A673 (cell line): ENCODE results near the gene SLC38A2. TPM values are rescaled to one million over a fixed set of nuclear protein-coding genes. Genes with fewer than 3 reads are reported as not detected.

Experiments used
- BruUV-seq: library from RNA; stranded (reverse); fragments of 400-500 nt; replicated peaks from 2 replicates; lab custom pipeline; 2021; lab: Mats Ljungman, UMichigan
- CTCF ChIA-PET: fragments of 300-600 bp; sonication (Branson Sonifier 250); formaldehyde crosslinking; loops from one replicate; lab custom pipeline; 2022; ENCODE audit warnings: antibody characterized with exemption; lab: Charles Lee
- POLR2A ChIA-PET: fragments of 300-600 bp; sonication (Branson Sonifier 250); formaldehyde crosslinking; loops from one replicate; lab custom pipeline; 2022; ENCODE audit warnings: antibody characterized with exemption; ENCODE audit not compliant: low non-redundant PET; lab: Charles Lee
- DNase-seq: peaks from one replicate; pipeline ENCODE4 v3.0.0-alpha.2; 2015; ENCODE audit warnings: low spot score
- H3K27ac ChIP-seq: fragments of 200-600 bp; sonication (generic); 2 replicates; pipeline ENCODE4 v1.5.1; 2016; ENCODE audit warnings: mixed run types, low read depth, mild to moderate bottlenecking, mixed read lengths, antibody characterized with exemption, low read length; ENCODE audit not compliant: poor library complexity, severe bottlenecking
- H3K27me3 ChIP-seq: fragments of 200-600 bp; sonication (generic); replicated peaks from 2 replicates; pipeline ENCODE4 v1.6.1; 2017; ENCODE audit warnings: mixed run types, low read depth, mild to moderate bottlenecking, mixed read lengths, antibody characterized with exemption, low read length; ENCODE audit not compliant: insufficient read depth, poor library complexity
- H3K36me3 ChIP-seq: fragments of 200-600 bp; sonication (generic); 2 replicates; pipeline ENCODE4 v1.6.1; 2016; ENCODE audit warnings: mixed run types, mild to moderate bottlenecking, mixed read lengths, antibody characterized with exemption, low read length; ENCODE audit not compliant: insufficient read depth, poor library complexity, severe bottlenecking
- H3K4me1 ChIP-seq: fragments of 200-600 bp; sonication (generic); 2 replicates; pipeline ENCODE4 v1.6.1; 2017; ENCODE audit warnings: mixed run types, mild to moderate bottlenecking, mixed read lengths, antibody characterized with exemption, low read length; ENCODE audit not compliant: insufficient read depth, poor library complexity, severe bottlenecking
- H3K4me3 ChIP-seq: fragments of 200-600 bp; sonication (generic); 2 replicates; pipeline ENCODE4 v1.5.1; 2016; ENCODE audit warnings: low read depth, mixed run types, mild to moderate bottlenecking, mixed read lengths, low read length; ENCODE audit not compliant: poor library complexity, severe bottlenecking
- H3K9me3 ChIP-seq: fragments of 200-600 bp; sonication (generic); 2 replicates; pipeline ENCODE4 v1.6.1; 2016; ENCODE audit warnings: mixed run types, low read depth, mild to moderate bottlenecking, mixed read lengths, antibody characterized with exemption, low read length; ENCODE audit not compliant: poor library complexity, severe bottlenecking
- CTCF ChIP-seq: fragments of 300-800, 200-600 bp; sonication (generic); conservative IDR thresholded peaks from 2 replicates; pipeline ENCODE4 v1.5.1; 2017; ENCODE audit warnings: low read depth, mild to moderate bottlenecking, antibody characterized with exemption, low read length, moderate library complexity, mixed read lengths
- EZH2 ChIP-seq: fragments of 200-600 bp; sonication (generic); IDR thresholded peaks from 2 replicates; pipeline ENCODE4 v1.6.1; 2017; ENCODE audit warnings: borderline replicate concordance, low read depth, mild to moderate bottlenecking, mixed read lengths, antibody characterized with exemption, low read length; ENCODE audit not compliant: poor library complexity, severe bottlenecking
- intact Hi-C: fragments of 100-400 bp; cut with micrococcal nuclease; formaldehyde crosslinking; loops from one replicate; pipeline ENCODE4 v1.10.0; 2022; ENCODE audit not compliant: unreplicated experiment
- total RNA-seq: library from RNA; stranded (reverse); gene quantifications from 2 replicates; pipeline ENCODE4 v1.2.3, GENCODE V29; 2021

SLC38A2 gene
- total RNA-seq, 1 experiment from 2014 or later = 440 TPM

GRCh38 chr12:46320731-46321130 lies 51.8 kb downstream of the SLC38A2 start:
- no peak overlapping the region for H3K27ac ChIP-seq
- TF ChIP-seq EZH2 (no peak), CTCF (no peak)
- H3K9me3 ChIP-seq = no peaks in the 10 kb centered on the region
- no peaks in the 10 kb centered on the region for H3K27me3 ChIP-seq
- intact Hi-C loops = no loop called here
- no peaks in the 10 kb centered on the region for H3K4me1 ChIP-seq
- BruUV-seq = no TSS peak
- POLR2A ChIA-PET = no interaction called here
- H3K4me3 ChIP-seq = no peak overlapping the region
- no peak for DNase-seq
- H3K36me3 ChIP-seq = no peaks in the 10 kb centered on the region
- CTCF ChIA-PET = no interaction called here

GRCh38 chr12:46318037-46318436 lies 54.5 kb downstream of the SLC38A2 start:
- H3K27me3 ChIP-seq = no peaks in the 10 kb centered on the region
- H3K9me3 ChIP-seq = peaks cover 1% of the 10 kb centered on the region
- no peak for TF ChIP-seq EZH2
- no peak for TF ChIP-seq CTCF
- BruUV-seq = no TSS peak
- no peak for DNase-seq
- no peak overlapping the region for H3K4me3 ChIP-seq
- ChIA-PET POLR2A (interaction anchor here (0.6 kb wide), 1 partner anchor 57 kb away, joined by 3 read pairs; no protein-coding TSS in a partner anchor), CTCF (no interaction called here)
- no peaks in the 10 kb centered on the region for H3K4me1 ChIP-seq
- H3K36me3 ChIP-seq = no peaks in the 10 kb centered on the region
- H3K27ac ChIP-seq = no peak overlapping the region
- intact Hi-C loops = no loop called here

Other genes starting within 250 kb of the SLC38A2 start
- 78.9 and 88.9 TPM in 2 replicates for gene SLC38A1, start 103.7 kb downstream of the SLC38A2 start, total RNA-seq